Stimulated activated naive CD4-positive, alpha-beta T cell treated with Interleukin-2 at 50 U/mL for 16 hours (primary cell): ENCODE measurements around the gene TEX12.
"Not testable (repeated sequence)": the region's sequence is repeated elsewhere in the genome, so short reads cannot be mapped to it uniquely, and the experiment has no call there.

Source experiments
- DNase-seq: peaks from one replicate; lab custom pipeline; 2025; lab: John Stamatoyannopoulos, UW

Gene TEX12, protein sequence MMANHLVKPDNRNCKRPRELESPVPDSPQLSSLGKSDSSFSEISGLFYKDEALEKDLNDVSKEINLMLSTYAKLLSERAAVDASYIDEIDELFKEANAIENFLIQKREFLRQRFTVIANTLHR

DNA sequence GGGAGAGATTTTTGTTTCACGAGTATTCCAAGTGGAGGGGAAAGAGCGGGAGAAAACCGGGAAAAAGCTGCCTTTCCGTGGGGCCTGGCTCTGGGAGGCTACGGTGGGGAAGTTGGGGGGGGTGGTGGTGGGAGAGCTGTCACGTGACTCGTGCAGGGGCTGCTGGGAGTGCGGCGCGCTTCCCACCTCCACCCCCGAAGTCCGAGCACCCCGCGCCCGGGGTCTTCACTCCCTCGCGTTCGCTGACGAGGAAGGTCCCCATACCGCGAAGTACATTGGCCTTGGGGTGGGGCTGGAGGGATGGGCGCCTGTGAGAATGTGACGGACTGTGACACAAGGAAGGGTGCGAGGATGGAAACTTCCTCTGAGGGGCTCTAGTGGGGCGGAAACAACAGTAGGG lies at the start of gene TEX12:
Gene TEX12 (plus strand): TSS at position 228 of the 400 bp plus-strand sequence. CDS start 1,897 bp downstream, outside the sequence.
- DNase-seq: no peak

DNA sequence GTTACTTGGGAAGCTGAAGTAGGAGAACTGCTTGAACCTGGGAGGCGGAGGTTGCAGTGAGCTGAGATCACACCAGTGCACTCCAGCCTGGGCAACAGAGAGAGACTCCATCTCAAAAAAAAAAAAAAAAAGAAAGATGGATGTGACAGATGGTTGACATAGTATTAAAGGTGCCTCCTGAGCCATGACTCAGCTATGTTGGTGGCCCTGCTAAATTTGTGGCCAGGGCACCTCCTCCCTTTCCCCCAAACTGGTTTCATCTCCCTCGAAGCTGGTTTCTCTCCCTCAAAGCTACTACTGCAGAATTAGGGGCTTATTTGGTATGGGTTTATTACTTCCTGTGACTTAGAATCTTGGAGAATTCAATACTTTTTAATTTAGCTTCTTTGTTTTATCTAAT lies 49.0 kb upstream of the TEX12 start:
- no peak for DNase-seq

DNA sequence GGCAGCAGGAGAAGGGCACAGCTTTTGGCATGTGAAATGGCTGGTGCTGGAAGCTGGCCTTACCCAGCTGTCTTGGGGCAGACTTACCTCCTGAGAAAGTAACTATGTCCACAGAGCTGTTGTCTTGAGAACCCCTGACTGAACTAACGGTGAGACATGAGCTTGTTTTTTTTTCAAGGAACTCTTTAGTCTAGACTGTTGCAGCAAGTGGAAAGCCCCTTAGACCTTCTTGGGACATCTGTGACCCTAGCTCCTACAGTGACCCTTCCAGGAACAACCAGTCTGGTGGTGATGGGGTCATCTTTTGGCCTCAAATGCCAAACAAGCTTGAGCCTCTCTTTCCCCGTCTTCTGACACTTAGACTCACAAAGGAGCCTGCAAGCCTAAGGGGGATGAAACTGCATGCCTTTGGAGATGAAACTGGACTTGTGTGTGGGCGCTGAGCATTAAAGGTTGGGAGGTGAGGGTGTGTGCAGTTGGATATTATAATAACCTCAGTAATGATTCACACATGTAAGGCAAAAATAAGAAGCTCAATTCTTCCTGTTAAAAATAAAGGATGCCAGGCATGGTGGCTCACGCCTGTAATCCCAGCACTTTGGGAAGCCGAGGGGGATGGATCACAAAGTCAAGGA lies 45.1 kb upstream of the TEX12 start:
- DNase-seq: no peak

DNA sequence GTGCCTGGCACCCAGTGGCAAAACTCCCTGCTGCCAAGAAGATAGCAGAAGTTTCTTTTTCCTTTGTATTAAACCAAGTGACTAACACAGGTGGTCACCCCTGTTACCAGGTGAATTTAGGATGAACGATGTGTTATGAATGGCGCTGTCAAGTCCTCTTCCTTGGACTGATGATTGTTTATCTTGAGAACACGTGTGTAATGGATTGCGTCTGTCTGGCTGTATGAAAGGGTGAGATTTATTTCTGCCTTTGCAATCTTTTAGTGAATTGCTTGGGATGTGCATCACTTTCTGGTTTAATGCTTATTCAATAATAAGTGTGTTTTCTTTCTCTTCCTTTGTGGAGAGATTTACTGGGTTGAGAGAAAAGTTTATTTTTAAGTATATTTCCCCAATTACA lies 44.0 kb upstream of the TEX12 start:
- DNase-seq: no peak

DNA sequence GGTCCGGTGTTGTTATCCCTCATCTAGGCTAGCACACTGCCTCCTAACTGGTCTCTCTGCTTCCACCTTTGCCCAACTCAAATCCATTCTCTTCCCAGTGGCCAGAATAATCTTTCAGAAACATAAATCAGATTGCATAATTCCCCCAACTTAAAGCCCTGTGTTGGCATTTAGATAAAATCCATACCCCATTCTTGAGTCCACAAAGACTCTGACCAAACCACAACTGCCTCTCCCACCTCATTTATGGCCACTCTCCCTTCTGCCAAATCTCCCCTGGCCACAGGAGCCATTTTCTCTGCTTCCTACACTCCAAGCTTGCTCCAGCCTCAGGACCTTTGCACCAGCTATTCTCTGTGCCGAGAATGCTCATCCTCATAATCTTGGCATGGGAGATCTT lies 40.1 kb upstream of the TEX12 start:
- DNase-seq: no peak

DNA sequence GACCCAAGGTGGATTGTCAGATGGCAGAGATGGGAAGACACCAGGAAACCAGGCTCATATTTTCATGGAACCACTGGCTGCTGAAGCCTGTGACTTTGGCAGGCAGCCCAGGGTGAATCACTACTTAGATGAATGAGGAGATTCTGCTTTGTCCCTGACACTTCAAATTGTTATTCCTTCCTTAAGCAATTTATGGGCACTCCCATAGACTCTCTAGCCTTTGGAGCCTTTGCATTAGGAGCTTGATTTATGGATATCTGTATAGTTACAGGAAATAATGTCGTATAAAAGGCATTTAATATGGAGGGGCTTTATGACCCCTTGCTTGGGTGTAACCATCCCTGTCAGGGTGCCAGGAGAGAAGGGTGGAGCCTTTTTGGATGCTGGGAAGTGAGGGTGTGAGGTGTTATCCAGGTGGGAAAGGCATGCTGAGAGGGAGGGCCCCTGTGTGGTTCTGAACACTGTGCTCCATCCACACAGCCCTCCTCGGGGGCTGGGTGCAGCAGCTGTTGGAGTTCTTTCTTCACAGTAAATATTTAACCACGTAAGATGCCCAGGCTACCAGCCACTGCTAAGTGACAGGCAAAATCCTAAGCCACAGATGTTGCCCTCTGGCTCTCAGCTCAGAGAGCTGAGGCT lies 38.6 kb upstream of the TEX12 start:
- DNase-seq: no peak

DNA sequence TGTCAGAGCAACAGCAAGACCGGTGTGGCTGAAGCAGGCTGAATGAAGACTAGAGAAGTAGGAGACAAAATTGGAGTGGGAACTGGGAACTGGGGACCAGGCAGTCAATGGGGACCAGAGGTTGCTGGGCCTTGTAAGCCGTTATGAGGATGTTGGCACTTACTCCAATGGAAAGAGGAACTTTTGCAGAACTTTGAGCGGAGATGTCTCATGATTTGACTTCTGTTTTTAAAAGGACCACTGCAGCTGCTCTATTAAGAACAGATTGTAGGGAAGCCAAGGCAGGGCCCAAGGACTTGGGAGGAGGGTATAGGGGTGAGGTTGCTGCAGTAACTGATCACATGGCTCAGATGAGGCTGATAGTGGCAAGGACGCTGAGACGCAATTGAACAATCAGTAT lies 37.5 kb upstream of the TEX12 start:
- no peak for DNase-seq

DNA sequence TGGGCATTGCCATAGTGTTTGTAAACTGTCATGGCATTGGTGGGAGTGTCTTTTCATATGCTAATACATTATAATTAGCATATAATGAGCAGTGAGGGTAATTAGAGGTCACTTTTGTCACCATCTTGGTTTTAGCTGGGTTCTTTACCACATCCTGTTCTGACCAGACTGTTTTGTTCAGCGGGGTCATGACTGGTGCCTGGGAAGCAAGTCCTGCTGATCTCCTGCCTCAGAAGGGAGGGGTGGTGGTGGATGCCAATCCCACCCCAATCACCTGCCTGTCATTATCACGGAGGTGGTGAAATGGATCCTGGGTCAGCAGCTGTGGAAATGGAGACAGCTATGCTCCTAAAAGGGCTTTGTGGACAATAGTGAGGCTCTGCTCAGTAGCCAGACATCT lies 34.4 kb upstream of the TEX12 start:
- DNase-seq: no peak

DNA sequence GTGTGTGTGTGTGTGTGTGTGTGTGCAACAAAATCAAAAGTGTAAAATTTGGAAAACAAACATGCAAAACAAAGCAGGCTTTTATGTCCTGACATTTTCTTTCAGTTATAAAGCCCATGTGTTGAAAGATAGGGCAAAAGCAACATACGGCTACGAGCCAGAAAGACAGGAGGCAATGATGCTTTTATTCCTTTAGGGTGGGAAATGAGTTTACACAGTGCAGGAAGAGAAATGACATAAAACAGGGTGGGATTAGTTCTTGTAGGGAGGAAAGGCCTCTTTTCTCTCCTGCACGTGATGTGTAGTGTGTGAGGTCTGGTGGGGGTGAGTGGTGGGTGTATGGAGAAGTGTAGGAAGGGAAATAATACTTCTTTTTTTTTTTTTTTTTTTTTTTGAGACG lies 32.7 kb upstream of the TEX12 start:
- DNase-seq: no peak

DNA sequence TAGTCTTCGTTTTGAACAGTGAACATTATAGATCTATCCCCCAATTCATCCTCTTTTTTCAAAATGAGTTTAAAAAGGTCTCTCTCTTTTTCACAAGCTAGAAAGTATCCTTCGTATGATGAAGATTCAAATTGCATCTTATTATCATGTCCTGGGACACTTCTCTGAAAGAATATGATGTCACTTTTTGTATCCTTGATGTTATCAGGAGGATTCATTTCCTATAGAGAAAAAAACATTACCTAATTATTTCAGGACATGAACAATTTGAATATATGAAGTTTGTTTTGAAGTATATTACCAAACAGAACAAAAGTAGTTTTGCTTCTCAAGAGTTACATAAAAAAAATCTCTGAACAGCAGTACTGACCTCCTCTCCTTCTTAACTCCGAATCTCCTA lies 23.6 kb upstream of the TEX12 start:
- DNase-seq: no peak

DNA sequence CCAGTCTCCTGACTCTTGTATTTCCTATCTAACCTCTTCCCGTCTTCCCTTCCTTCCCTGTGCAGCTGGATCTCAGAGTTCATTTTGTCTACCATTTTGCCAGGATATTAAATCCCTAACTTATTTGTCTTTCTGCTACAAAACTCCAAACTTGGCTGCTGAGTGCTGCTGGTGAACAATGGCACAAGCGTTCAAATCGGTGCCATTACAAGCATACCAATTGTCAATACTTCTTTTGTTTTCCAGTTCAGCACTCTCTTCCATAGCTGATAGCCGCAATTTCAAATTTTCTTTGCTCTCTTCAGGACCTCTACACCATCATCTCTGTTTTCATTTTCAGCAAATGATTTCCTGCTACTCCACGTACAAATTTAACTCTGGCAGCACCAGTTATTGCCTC lies 16.7 kb upstream of the TEX12 start:
- DNase-seq: no peak

DNA sequence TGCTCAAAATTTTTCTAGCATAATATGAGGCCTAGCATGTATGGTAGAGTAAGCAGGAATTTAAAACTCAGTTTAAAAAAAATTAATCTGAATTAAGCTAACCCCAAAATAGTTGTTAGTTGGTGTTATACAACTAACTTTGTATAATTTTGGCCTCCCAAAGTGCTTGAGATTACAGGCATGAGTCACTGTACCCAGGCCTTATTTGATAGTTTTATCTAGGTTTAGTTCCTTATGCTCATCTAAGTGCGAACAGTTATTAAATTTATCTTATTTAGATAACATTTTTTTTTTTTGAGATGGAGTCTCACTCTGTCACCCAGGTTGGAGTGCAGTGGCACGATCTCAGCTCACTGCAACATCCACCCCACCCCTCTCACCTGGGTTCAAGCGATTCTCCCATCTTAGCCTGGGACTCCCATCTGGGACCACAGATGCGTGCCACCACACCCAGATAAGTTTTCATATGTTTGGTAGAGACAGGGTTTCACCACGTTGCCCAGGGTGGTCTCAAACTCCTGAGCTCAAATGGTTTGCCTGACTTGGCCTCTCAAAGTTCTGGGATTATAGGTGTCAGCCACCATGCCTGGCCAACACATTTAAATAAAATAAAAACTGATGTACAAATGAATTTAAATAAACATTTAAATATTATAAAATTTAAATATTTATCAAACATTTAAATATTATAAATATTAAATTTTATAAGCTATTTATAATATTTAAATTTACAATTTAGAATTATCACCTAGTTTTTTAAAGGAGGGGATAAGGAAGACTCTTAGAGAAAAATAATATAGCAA lies 10.8 kb upstream of the TEX12 start:
- no peak for DNase-seq

DNA sequence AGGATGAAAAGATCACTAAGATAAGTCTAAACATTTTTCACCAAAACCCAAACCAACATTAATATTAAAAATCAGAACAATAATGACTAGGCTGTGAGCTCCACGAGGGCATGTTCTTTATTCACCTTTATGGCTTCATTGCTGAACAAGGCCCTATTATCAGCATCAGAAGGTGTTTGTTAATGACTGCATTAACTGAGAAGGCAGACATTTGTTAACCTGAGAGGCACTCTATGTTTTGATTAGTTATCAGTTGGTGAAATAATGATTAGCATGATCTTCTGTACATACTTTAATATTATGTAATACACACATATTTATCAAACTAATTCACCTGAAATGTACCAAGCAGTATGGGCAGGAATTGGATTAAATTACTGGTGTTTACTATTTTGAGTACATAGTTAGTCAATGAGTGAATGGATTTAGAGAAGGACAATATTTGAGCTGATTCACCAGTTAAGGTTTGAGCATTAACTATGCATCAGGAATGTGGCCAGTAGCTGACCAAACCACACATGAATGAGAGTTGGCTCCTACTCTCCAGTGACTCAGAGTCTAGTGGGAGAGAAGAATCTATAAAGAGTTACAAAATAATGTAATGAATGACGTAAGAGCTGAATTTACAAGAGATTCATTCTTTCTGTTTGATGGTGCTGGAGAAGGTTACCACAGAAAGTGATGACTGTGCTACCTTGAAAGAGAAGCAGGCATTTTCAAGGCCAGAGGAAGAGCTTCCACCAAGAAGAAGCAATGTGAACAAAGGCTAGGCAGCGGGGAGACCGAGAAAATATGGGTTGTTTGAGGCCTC lies 10.0 kb upstream of the TEX12 start:
- DNase-seq: no peak

DNA sequence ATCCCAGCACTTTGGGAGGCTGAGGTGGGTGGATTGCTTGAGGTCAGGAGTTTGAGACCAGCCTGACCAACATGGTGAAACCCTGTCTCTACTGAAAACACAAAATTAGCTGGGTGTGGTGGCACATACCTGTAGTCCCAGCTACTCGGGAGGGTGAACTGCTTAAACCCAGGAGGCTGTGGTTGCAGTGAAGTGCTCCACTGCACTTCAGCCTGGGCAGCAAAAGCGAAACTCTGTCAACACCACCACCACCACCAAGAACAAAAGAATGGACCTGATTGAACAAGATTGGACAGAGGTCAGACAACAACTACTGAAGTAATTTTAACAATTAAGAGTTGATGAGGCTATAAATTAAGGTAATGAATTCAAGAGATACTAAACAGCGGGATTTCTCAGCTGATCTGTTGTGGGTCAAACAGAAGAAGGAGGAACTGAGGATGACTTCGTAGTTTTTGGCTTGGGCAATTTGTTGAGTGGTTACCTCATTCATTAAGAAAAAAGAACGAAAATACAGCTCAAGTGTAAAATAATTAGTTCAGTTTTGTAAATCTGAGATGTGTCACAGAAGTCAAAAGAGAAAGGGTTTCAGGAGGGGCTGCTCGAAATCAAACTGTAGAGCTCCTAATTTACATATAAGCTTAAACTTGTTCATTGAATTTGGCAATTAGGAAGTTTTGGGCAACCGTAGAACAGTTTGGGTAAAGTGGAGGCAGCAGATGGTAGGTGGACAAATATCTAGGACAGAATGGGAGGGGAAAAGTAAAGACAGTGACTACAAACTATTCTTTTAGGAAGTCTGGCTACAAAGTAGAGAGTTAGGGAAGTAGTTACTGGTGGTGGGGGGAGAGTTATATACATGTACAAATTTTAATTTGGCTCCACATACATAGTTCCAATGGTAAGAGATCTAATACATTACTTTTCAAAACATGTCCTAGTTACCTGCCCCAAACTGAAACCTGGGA lies 7.8 kb upstream of the TEX12 start:
- no peak for DNase-seq

DNA sequence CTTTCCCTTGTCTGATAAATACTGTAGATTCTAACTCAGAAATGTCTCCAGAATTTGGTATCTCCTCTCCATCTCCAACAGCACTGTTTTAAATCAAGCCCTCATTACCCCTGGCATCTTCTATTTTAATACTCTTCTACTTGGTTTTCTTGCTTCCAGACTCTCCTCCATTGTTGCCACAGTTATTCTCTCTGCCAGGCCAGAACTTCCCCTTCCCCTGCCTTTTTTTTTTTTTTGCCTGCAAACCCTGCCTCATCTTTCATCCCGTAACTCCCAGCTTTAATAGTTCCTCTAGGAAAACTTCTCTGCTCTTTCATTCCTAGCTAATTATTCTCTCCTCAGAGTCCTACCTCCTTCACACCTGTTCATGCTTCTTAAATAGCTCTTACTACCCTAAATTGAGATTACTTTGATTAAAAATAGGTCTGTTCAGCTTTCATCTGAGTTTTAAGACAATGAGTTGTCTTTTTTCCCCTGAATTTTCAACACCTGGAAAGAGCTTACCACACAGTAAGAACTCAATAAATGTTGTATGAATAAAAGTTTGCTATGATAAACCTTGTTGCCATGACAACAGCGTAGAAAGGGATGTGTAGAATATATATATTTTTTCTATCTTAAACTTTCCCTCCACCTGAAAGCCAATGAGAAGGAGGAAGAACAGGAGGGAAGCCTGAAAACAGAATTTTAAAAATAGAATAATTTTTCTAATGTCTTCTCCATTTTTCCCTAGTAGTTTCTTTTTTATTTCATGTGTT lies 6.9 kb upstream of the TEX12 start:
- no peak for DNase-seq

DNA sequence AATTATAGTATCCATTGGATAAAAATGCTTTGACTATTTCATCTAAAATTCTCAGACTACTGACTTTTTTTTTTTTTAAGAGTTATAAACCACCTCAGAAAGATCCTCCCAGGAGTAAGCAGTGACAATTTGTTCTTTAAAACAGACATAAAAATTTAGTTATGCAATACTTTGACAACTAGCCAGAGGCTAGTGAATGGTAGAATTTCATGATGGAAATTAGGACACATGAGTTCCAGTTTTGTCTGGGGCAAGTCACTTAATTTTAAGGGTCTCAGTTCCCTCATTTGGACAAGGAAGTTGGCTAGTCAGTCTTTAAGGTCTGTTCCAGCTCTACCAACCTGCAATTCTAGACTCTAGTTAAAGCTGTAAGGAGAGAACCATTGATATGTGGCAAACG lies 6.2 kb upstream of the TEX12 start:
- DNase-seq: no peak

DNA sequence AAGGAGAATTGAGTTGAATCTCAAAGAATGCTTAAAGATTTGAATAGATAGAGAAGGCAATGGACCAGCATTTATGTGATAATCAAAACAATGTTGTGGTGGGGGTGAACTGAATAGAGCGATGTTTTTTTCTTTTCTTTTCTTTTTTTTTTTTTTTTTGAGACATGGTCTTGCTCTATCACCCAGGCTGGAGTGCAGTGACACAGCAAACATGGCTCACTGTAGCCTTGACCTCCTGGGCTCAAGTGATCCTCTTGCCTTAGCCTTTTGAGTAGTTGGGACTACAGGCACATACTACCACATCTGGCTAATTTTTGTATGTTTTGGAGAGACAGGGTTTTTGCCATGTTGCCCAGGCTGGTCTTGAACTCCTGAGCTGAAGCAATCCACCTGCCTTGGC lies 5.0 kb upstream of the TEX12 start:
- DNase-seq: not testable (repeated sequence)

DNA sequence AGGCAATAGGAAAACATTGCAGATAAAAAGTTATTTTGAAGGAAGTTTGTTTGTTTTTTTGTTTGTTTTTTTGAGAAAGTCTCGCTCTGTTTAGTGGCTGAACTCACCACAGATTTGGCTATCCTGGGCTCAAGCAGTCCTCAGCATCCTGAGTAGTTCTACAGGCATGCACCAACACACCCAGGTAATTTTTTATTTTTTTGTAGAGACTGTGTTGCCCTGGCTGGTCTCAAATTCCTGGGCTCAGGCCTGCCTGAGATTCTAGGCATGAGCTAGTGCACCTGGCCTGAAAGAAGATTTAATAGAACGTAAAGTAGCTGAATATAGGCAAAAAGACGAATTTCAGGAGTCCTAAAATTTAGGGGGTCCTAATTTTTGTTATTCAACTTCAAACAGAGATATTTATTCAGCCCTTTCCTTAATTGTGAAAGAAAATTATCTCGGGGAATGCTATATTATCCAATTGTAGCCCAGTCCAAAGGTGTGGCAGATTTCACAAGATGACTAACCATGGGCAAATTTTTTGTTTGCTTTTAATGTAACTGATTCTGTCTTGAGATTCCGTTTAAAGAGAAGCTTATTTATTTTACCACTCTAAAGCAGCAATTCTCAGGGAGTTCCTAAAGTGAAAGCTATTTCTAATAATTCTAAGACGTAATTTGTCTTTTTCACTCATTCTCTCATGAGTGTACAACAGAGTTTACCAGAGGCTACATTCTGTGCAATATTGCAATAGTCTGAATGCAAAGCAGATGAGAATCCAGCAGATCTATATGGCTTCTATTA lies 4.2 kb upstream of the TEX12 start:
- no peak for DNase-seq

DNA sequence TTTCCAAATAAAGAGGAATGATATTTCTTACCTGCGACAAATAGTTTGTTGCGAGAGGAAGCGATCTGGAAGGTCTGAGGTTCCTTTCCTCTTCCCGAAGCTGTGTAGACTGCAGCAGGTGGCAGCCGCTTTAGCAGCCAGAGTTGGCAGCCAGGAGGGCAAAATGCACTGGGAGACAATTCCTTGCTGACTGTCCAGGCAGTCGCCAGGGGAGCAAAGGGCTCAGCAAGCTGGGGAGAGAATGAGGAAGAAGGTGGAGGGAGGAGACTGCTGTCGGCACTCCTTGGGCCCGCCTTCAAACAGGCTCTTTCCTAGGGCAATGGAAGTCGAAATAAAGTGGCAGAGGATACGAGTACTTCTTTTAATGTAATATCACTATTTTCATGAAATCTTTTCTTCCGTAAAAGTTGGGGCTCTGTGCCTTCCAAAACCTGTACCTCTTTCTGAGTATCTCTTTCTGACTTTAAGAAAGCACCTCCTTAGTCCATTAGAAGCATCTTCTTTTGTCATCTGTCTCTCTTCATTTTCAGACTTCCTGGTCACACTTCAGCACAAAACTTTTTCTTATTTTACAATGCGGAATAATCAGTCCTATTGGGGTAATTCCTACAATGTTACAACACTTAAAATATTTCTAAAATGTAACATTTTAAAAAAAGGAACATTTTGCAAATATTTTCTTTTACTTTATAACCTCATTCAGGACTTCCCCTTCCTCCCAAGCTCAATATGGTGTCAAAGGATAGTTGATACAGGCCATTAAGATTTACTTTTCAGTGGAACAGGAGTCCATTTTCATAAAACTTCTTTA lies 3.1 kb upstream of the TEX12 start, which contains the start of gene IL18:
Gene IL18 (minus strand): TSS at position 220 of the 811 bp plus-strand sequence. CDS start 9,041 bp downstream, outside the sequence.
- no peak for DNase-seq
